Neural cell (in vitro differentiated cells): Measurements from ENCODE around the gene DMRT1.

Experiments
- CTCF ChIP-seq: fragments of 450-650 bp; IDR thresholded peaks from 2 replicates; pipeline ENCODE4 v1.5.1; 2014; ENCODE audit warnings: antibody characterized with exemption, mild to moderate bottlenecking, moderate library complexity; ENCODE audit not compliant: poor library complexity, severe bottlenecking
- EP300 ChIP-seq: fragments of 450-650 bp; conservative IDR thresholded peaks from 2 replicates; pipeline ENCODE4 v1.6.1; 2014; ENCODE audit warnings: antibody characterized with exemption, mild to moderate bottlenecking, moderate library complexity; ENCODE audit not compliant: poor library complexity, severe bottlenecking
- EZH2 ChIP-seq: fragments of 200-600, 300-800 bp; shearing (Covaris generic), sonication (generic); IDR thresholded peaks from 2 replicates; pipeline ENCODE4 v1.6.1; 2014; ENCODE audit warnings: antibody characterized with exemption, low read length, borderline replicate concordance, mild to moderate bottlenecking; ENCODE audit not compliant: insufficient read depth, poor library complexity, severe bottlenecking
- POLR2AphosphoS5 ChIP-seq: IDR thresholded peaks from 2 replicates; pipeline ENCODE4 v1.6.1; 2012
- RAD21 ChIP-seq: fragments of 450-650 bp; conservative IDR thresholded peaks from 2 replicates; pipeline ENCODE4 v1.6.1; 2014; ENCODE audit warnings: antibody characterized with exemption, mild to moderate bottlenecking, moderate library complexity
- SMC3 ChIP-seq: fragments of 450-650 bp; conservative IDR thresholded peaks from 2 replicates; pipeline ENCODE4 v1.6.1; 2014; ENCODE audit warnings: antibody characterized with exemption, mild to moderate bottlenecking, moderate library complexity; ENCODE audit not compliant: poor library complexity
- TAF1 ChIP-seq: IDR thresholded peaks from 2 replicates; pipeline ENCODE4 v1.6.1; 2012; ENCODE audit warnings: low read depth
- TF ChIP-seq, protein P1 (sequence below): IDR thresholded peaks from 2 replicates; pipeline ENCODE4 v1.6.1; 2012; ENCODE audit warnings: borderline replicate concordance

- TF ChIP-seq EZH2 (no peak), CTCF (no peak), POLR2AphosphoS5 (no peak), RAD21 (no peak), SMC3 (no peak), EP300 (no peak), TAF1 (no peak)
- TF ChIP-seq, protein P1, sequence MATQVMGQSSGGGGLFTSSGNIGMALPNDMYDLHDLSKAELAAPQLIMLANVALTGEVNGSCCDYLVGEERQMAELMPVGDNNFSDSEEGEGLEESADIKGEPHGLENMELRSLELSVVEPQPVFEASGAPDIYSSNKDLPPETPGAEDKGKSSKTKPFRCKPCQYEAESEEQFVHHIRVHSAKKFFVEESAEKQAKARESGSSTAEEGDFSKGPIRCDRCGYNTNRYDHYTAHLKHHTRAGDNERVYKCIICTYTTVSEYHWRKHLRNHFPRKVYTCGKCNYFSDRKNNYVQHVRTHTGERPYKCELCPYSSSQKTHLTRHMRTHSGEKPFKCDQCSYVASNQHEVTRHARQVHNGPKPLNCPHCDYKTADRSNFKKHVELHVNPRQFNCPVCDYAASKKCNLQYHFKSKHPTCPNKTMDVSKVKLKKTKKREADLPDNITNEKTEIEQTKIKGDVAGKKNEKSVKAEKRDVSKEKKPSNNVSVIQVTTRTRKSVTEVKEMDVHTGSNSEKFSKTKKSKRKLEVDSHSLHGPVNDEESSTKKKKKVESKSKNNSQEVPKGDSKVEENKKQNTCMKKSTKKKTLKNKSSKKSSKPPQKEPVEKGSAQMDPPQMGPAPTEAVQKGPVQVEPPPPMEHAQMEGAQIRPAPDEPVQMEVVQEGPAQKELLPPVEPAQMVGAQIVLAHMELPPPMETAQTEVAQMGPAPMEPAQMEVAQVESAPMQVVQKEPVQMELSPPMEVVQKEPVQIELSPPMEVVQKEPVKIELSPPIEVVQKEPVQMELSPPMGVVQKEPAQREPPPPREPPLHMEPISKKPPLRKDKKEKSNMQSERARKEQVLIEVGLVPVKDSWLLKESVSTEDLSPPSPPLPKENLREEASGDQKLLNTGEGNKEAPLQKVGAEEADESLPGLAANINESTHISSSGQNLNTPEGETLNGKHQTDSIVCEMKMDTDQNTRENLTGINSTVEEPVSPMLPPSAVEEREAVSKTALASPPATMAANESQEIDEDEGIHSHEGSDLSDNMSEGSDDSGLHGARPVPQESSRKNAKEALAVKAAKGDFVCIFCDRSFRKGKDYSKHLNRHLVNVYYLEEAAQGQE: no peak
Measured at GRCh38 chr9:979983-980382, 138.5 kb downstream of the DMRT1 start.
